ENCODE results near the gene GGT7. TPM values are rescaled to one million over a fixed set of nuclear protein-coding genes. Genes with fewer than 3 reads are reported as not detected.

Gene GGT7
- total RNA-seq, 1 experiment from 2014 or later = 11.5 TPM

DNA sequence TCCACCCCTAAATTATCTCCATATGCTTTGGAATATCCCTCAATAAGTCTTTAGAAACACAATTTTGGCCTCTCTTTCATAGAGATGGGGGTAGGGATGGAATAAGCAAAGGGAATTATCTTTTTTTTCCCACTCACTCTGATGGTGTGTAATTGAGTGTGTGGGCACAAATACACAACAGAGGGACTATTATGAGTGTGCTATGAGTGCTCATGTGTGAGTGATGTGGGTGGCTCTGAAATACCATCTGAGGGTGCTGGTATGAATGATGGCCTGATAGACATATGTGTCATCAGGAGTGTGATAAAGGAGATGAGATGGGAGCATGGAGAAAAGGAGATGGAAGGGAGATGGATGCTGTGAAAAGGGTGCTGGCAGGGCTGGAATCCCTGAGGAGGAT is 47.4 kb upstream of the GGT7 start:
- in situ Hi-C loops (cut with HindIII; ENCODE audit: low pct_unique_long_range_greater_than_20kb, low sequenced_read_pairs) (no loop called here), intact Hi-C loops (cut with micrococcal nuclease; ENCODE audit: unreplicated experiment) (no loop called here)
- no peaks in the 10 kb centered on the region for H3K36me3 ChIP-seq (ENCODE audit: control insufficient read depth, insufficient read depth, low read length)
- no peaks in the 10 kb centered on the region for H3K4me1 ChIP-seq (ENCODE audit: control insufficient read depth, insufficient read depth, low read length)
- H3K27me3 ChIP-seq (ENCODE audit: control insufficient read depth, insufficient read depth, low read length) = no peaks in the 10 kb centered on the region
- DNase-seq (ENCODE audit: low read depth, low spot score) = no peak
- no peak overlapping the region for H3K27ac ChIP-seq (ENCODE audit: low read length)
- ChIA-PET CTCF (no interaction called here), POLR2A (no interaction called here)
- H3K9me3 ChIP-seq (ENCODE audit: control insufficient read depth, insufficient read depth, low read depth, low read length) = no peaks in the 10 kb centered on the region
- TF ChIP-seq POLR2AphosphoS5 (IDR thresholded peaks at IDR 0.05; ENCODE audit: low read depth, low read length) = no peak
- TF ChIP-seq SIN3A (IDR thresholded peaks at IDR 0.05; ENCODE audit: borderline replicate concordance, insufficient read depth, low read depth, low read length) = no peak
- TF ChIP-seq TCF7L2 (IDR thresholded peaks at IDR 0.05; ENCODE audit: low read depth, low read length) = no peak
- TF ChIP-seq, protein P1, sequence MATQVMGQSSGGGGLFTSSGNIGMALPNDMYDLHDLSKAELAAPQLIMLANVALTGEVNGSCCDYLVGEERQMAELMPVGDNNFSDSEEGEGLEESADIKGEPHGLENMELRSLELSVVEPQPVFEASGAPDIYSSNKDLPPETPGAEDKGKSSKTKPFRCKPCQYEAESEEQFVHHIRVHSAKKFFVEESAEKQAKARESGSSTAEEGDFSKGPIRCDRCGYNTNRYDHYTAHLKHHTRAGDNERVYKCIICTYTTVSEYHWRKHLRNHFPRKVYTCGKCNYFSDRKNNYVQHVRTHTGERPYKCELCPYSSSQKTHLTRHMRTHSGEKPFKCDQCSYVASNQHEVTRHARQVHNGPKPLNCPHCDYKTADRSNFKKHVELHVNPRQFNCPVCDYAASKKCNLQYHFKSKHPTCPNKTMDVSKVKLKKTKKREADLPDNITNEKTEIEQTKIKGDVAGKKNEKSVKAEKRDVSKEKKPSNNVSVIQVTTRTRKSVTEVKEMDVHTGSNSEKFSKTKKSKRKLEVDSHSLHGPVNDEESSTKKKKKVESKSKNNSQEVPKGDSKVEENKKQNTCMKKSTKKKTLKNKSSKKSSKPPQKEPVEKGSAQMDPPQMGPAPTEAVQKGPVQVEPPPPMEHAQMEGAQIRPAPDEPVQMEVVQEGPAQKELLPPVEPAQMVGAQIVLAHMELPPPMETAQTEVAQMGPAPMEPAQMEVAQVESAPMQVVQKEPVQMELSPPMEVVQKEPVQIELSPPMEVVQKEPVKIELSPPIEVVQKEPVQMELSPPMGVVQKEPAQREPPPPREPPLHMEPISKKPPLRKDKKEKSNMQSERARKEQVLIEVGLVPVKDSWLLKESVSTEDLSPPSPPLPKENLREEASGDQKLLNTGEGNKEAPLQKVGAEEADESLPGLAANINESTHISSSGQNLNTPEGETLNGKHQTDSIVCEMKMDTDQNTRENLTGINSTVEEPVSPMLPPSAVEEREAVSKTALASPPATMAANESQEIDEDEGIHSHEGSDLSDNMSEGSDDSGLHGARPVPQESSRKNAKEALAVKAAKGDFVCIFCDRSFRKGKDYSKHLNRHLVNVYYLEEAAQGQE (IDR thresholded peaks at IDR 0.05; ENCODE audit: insufficient read depth in 1 of 2, low read depth in 2 of 2, low read length in 1 of 2) = no peak
- TF ChIP-seq, protein P2, sequence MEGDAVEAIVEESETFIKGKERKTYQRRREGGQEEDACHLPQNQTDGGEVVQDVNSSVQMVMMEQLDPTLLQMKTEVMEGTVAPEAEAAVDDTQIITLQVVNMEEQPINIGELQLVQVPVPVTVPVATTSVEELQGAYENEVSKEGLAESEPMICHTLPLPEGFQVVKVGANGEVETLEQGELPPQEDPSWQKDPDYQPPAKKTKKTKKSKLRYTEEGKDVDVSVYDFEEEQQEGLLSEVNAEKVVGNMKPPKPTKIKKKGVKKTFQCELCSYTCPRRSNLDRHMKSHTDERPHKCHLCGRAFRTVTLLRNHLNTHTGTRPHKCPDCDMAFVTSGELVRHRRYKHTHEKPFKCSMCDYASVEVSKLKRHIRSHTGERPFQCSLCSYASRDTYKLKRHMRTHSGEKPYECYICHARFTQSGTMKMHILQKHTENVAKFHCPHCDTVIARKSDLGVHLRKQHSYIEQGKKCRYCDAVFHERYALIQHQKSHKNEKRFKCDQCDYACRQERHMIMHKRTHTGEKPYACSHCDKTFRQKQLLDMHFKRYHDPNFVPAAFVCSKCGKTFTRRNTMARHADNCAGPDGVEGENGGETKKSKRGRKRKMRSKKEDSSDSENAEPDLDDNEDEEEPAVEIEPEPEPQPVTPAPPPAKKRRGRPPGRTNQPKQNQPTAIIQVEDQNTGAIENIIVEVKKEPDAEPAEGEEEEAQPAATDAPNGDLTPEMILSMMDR (IDR thresholded peaks at IDR 0.05) = no peak
- BruUV-seq (replicated peaks) = no TSS peak
- ATAC-seq = no peak
- no peak overlapping the region for H3K4me3 ChIP-seq (ENCODE audit: low read depth in 2 of 2, low read length in 2 of 2)

DNA sequence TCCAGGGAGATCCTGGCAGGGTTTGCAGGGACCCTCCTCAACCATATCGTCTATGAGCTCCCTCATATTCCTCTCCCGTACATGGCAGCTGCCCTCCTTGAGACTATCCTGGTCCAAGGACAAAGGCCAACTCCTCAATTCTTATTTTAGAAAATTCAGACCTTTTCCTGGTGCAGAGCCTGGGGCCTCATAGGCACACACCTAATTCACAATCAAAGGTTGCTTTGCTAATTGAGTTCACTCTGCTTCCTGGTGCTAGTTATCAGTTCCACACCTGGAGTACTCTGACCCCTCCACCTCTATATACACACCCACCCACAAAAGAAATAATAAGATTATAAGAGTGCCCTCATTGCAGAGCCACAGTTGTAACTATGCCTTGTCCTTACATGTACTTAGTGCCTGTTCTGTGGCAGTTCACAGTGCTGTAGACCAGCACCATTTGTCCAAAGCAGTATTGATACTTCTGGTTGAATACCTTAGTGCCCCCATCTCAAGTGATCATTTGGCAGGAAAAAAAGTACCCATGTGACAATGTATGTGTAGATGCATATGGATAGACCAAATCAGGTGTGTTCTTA is 44.2 kb upstream of the GGT7 start:
- H3K36me3 ChIP-seq (ENCODE audit: control insufficient read depth, insufficient read depth, low read length) = no peaks in the 10 kb centered on the region
- BruUV-seq (replicated peaks) = no TSS peak
- intact Hi-C loops (cut with micrococcal nuclease; ENCODE audit: unreplicated experiment) = no loop called here

More for the DNA sequence above, 44.2 kb upstream of the GGT7 start:
- no peak for DNase-seq (ENCODE audit: low read depth, low spot score)
- POLR2A ChIA-PET = no interaction called here
- in situ Hi-C loops (cut with HindIII; ENCODE audit: low pct_unique_long_range_greater_than_20kb, low sequenced_read_pairs) = no loop called here
- CTCF ChIA-PET = no interaction called here
- H3K4me1 ChIP-seq (ENCODE audit: control insufficient read depth, insufficient read depth, low read length) = no peaks in the 10 kb centered on the region
- H3K27me3 ChIP-seq (ENCODE audit: control insufficient read depth, insufficient read depth, low read length) = no peaks in the 10 kb centered on the region
- TF ChIP-seq POLR2AphosphoS5 (IDR thresholded peaks at IDR 0.05; ENCODE audit: low read depth, low read length) = no peak
- no peak for TF ChIP-seq TCF7L2 (IDR thresholded peaks at IDR 0.05; ENCODE audit: low read depth, low read length)
- TF ChIP-seq SIN3A (IDR thresholded peaks at IDR 0.05; ENCODE audit: borderline replicate concordance, insufficient read depth, low read depth, low read length) = no peak
- TF ChIP-seq, protein P2 (IDR thresholded peaks at IDR 0.05) = no peak
- TF ChIP-seq, protein P1 (IDR thresholded peaks at IDR 0.05; ENCODE audit: insufficient read depth in 1 of 2, low read depth in 2 of 2, low read length in 1 of 2) = no peak
- H3K27ac ChIP-seq (ENCODE audit: low read length) = no peak overlapping the region
- no peak for ATAC-seq
- no peak overlapping the region for H3K4me3 ChIP-seq (ENCODE audit: low read depth in 2 of 2, low read length in 2 of 2)
- H3K9me3 ChIP-seq (ENCODE audit: control insufficient read depth, insufficient read depth, low read depth, low read length) = no peaks in the 10 kb centered on the region
